SK-N-DZ (cell line): ENCODE data around the gene RAP2C.
"Not testable (repeated sequence)": the region's sequence is repeated elsewhere in the genome, so short reads cannot be mapped to it uniquely, and the experiment has no call there.

Source experiments
- DNase-seq: peaks from one replicate; pipeline ENCODE4 v3.0.0-alpha.2; 2015; ENCODE audit warnings: low spot score

The RAP2C gene

GRCh38 chrX:132200976-132201375, 18.3 kb downstream of the RAP2C start:
- DNase-seq = no peak

GRCh38 chrX:132199941-132200340, 19.3 kb downstream of the RAP2C start:
- no peak for DNase-seq

GRCh38 chrX:132193872-132194574, 25.2 kb downstream of the RAP2C start:
- DNase-seq = no peak

GRCh38 chrX:132191938-132192337, 27.3 kb downstream of the RAP2C start:
- no peak for DNase-seq

- no peak for DNase-seq
These were observed 31.1 kb downstream of the RAP2C start for GRCh38 chrX:132188175-132188574.

- DNase-seq = no peak
These were observed 31.8 kb downstream of the RAP2C start for GRCh38 chrX:132187451-132187850.

- no peak for DNase-seq
These were observed 34.4 kb downstream of the RAP2C start for GRCh38 chrX:132184871-132185270.

GRCh38 chrX:132181364-132181763, 37.9 kb downstream of the RAP2C start:
- DNase-seq = no peak

GRCh38 chrX:132180929-132181328, 38.3 kb downstream of the RAP2C start:
- DNase-seq = no peak

- no peak for DNase-seq
These were observed 45.6 kb downstream of the RAP2C start for GRCh38 chrX:132173647-132174046.

- no peak for DNase-seq
These were observed 47.4 kb downstream of the RAP2C start for GRCh38 chrX:132171881-132172280.

GRCh38 chrX:132171478-132171877, 47.8 kb downstream of the RAP2C start:
- DNase-seq = no peak

GRCh38 chrX:132169554-132169953, 49.7 kb downstream of the RAP2C start:
- no peak for DNase-seq

- no peak for DNase-seq
These were observed 53.6 kb downstream of the RAP2C start for GRCh38 chrX:132165651-132166050.

- no peak for DNase-seq
These were observed 54.2 kb downstream of the RAP2C start for GRCh38 chrX:132165005-132165404.

- not testable (repeated sequence) for DNase-seq
These were observed 56.2 kb downstream of the RAP2C start for GRCh38 chrX:132163094-132163493.

GRCh38 chrX:132153166-132153565, 66.1 kb downstream of the RAP2C start:
- DNase-seq = no peak
